Activated T-helper 17 cell treated with anti-CD3 and anti-CD28 coated beads, Interleukin-2, amount 50 U/mL, for 72 hours (primary cell): Measurements from ENCODE around the gene TMEM237. TPM values are rescaled to one million over a fixed set of nuclear protein-coding genes. Genes with fewer than 3 reads are reported as not detected.
A peak's percentile ranks its signal among the peaks of the same experiment; 100 is the strongest.
"Not testable (repeated sequence)": the region's sequence is repeated elsewhere in the genome, so short reads cannot be mapped to it uniquely, and the experiment has no call there.

Source experiments
- ATAC-seq: fragments of 150-1000 bp; cut with Tn5 transposase; replicated peaks from 2 replicates; pipeline ENCODE4 v1.10.0; 2021; ENCODE audit warnings: mild to moderate bottlenecking, moderate library complexity
- H3K27ac Mint-ChIP-seq: one replicate; pipeline ENCODE4 v1.8.0; 2022; ENCODE audit warnings: mixed read lengths
- H3K27me3 Mint-ChIP-seq: one replicate; pipeline ENCODE4 v1.8.0; 2022; ENCODE audit warnings: mixed read lengths
- H3K36me3 Mint-ChIP-seq: one replicate; pipeline ENCODE4 v1.8.0; 2022; ENCODE audit warnings: low read depth, mild to moderate bottlenecking, mixed read lengths
- H3K4me1 Mint-ChIP-seq: one replicate; pipeline ENCODE4 v1.8.0; 2022; ENCODE audit warnings: mixed read lengths
- H3K4me3 Mint-ChIP-seq: one replicate; pipeline ENCODE4 v1.8.0; 2022; ENCODE audit warnings: mild to moderate bottlenecking, mixed read lengths
- H3K9me3 Mint-ChIP-seq: one replicate; pipeline ENCODE4 v1.8.0; 2022; ENCODE audit warnings: mixed read lengths
- total RNA-seq, 2 donors: library from RNA; stranded (reverse); gene quantifications; one replicate each; pipeline ENCODE4 v1.2.3, GENCODE V29; 2022

The TMEM237 gene, protein sequence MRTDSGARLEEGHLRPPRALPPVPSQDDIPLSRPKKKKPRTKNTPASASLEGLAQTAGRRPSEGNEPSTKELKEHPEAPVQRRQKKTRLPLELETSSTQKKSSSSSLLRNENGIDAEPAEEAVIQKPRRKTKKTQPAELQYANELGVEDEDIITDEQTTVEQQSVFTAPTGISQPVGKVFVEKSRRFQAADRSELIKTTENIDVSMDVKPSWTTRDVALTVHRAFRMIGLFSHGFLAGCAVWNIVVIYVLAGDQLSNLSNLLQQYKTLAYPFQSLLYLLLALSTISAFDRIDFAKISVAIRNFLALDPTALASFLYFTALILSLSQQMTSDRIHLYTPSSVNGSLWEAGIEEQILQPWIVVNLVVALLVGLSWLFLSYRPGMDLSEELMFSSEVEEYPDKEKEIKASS
- total RNA-seq: 10 to 100 TPM; 11.8 to 22.0 TPM

DNA sequence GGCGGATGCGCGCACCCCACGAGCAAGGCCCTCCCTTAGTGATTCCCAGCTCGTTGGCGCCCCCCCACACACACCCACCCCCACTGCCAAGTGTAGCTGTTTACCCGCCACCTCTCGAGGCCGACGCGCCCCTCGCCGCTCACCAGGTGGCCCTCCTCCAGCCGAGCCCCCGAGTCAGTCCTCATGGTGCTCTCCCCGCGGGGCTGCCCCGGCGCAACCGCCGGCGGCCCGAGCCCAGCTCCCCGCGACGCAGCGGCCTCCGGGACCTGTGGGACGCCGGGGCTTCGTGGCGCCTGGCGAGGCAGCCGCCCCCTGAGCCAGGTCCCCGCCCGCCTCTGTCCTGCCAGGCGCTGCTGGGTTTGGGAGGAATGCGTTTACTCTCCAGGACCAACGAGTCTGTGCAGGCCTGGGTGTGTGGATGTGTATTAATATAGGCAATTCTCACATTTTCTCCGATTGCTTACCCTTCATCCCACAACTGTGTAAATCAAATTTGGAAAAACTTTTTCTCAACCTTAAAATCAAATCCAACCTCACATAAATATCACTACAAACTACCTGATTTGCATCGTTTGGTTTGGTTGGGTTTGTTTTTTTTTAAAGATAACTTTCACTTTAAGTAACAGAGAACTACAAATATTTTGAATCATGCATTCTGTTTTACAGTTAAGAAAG lies at the start of gene TMEM237:
Gene TMEM237, minus strand, starts transcription at position 288 of the 675 bp plus-strand sequence. Its CDS starts 103 bp downstream, at position 185.
- Mint-ChIP-seq H3K4me3 (peak within 1 kb of the TSS; percentile 91), H3K36me3 (peaks cover 6% of the 10 kb centered on the region), H3K27ac (peak within 1 kb of the TSS; percentile 93), H3K27me3 (no peaks in the 10 kb centered on the region), H3K9me3 (no peaks in the 10 kb centered on the region), H3K4me1 (peaks cover 10% of the 10 kb centered on the region)
- ATAC-seq: peak; percentile 51

GRCh38 chr2:201685156-201685555 lies 41.9 kb upstream of the TMEM237 start:
- Mint-ChIP-seq H3K4me1 (no peaks in the 10 kb centered on the region), H3K9me3 (no peaks in the 10 kb centered on the region), H3K27ac (no peak overlapping the region), H3K36me3 (no peaks in the 10 kb centered on the region), H3K27me3 (peaks cover 21% of the 10 kb centered on the region), H3K4me3 (no peak overlapping the region)
- no peak for ATAC-seq

DNA sequence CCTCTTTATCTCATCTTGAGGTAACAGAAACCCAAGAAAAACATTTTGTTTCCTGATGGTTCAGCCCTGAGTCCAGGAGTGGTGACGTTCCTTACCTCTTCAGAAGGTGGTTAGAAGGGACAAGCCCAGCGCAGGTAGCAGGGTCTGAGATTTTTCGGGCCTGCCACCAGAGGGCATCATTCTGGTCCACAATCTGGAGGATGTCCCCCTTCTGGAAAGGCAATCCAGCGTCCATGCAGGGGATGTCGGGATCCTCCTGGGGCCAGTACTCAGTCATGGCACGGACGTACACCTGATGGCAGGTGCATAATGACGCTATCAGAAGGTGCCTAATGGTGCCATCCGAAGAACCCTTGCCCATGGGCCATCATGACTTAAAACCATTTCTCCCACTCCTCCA lies 37.4 kb upstream of the TMEM237 start:
- H3K27ac Mint-ChIP-seq: no peak overlapping the region
- H3K4me1 Mint-ChIP-seq: no peaks in the 10 kb centered on the region
- no peak for ATAC-seq
- H3K27me3 Mint-ChIP-seq: peaks cover 12% of the 10 kb centered on the region
- no peaks in the 10 kb centered on the region for H3K36me3 Mint-ChIP-seq
- no peak overlapping the region for H3K4me3 Mint-ChIP-seq
- no peaks in the 10 kb centered on the region for H3K9me3 Mint-ChIP-seq

DNA sequence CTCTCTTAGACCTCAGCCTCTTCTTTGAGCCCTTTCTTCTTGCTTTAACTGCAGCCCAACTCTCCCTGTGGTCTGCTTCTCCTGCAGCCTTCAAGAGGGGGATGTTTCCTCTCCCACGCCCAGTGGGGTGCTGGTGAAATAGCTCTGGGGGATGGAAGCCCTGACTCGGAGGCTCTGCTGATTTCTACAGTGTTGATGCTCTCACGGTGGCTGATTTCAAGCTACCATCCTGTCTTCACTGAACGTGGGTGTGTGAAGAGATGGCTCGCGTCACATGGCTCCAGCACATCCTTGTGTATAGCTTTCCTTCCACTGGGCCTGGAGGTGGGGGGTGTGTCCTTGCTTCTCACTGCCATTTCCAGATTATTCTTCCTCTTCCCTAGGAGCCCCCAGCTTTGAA lies 35.1 kb upstream of the TMEM237 start:
- Mint-ChIP-seq H3K27me3 (peaks cover 12% of the 10 kb centered on the region), H3K4me3 (no peak overlapping the region)
- no peak for ATAC-seq

GRCh38 chr2:201675454-201675853 lies 32.2 kb upstream of the TMEM237 start:
- ATAC-seq: no peak
- H3K4me3 Mint-ChIP-seq: no peak overlapping the region
- H3K4me1 Mint-ChIP-seq: no peaks in the 10 kb centered on the region
- no peaks in the 10 kb centered on the region for H3K36me3 Mint-ChIP-seq
- H3K27me3 Mint-ChIP-seq: no peaks in the 10 kb centered on the region
- no peaks in the 10 kb centered on the region for H3K9me3 Mint-ChIP-seq
- no peak overlapping the region for H3K27ac Mint-ChIP-seq

More for the DNA sequence above, 35.1 kb upstream of the TMEM237 start:
- no peak overlapping the region for H3K27ac Mint-ChIP-seq
- no peaks in the 10 kb centered on the region for H3K4me1 Mint-ChIP-seq
- no peaks in the 10 kb centered on the region for H3K9me3 Mint-ChIP-seq
- H3K36me3 Mint-ChIP-seq: no peaks in the 10 kb centered on the region

GRCh38 chr2:201674794-201675193 lies 31.5 kb upstream of the TMEM237 start:
- Mint-ChIP-seq H3K27me3 (no peaks in the 10 kb centered on the region), H3K27ac (no peak overlapping the region), H3K4me1 (no peaks in the 10 kb centered on the region), H3K36me3 (no peaks in the 10 kb centered on the region), H3K9me3 (no peaks in the 10 kb centered on the region), H3K4me3 (no peak overlapping the region)
- ATAC-seq: no peak

- Mint-ChIP-seq H3K4me1 (no peaks in the 10 kb centered on the region), H3K9me3 (no peaks in the 10 kb centered on the region), H3K27ac (no peak overlapping the region), H3K36me3 (no peaks in the 10 kb centered on the region), H3K4me3 (no peak overlapping the region), H3K27me3 (no peaks in the 10 kb centered on the region)
- no peak for ATAC-seq
Observed at GRCh38 chr2:201674298-201674697, 31.0 kb upstream of the TMEM237 start.

DNA sequence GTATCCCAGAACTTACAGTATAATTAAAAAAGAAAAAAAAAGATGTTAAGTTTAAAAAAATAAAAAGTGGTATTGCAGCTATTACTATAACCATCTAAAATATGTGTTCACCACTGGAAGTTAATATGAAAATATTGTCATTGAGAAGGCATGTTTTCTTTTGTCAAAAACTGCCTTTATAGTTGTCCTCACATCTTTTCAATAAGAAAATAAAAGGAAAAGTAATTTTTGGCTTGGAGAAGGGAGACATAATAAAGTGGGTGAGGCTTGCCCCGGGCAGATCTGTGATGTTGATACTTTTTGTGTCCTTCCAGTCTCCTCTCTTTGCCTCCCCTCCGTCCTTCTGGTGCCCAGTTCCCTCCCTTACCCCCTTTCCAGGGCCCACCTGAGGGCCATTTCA lies 30.2 kb upstream of the TMEM237 start:
- H3K4me1 Mint-ChIP-seq: no peaks in the 10 kb centered on the region
- ATAC-seq: no peak
- no peaks in the 10 kb centered on the region for H3K9me3 Mint-ChIP-seq
- no peaks in the 10 kb centered on the region for H3K36me3 Mint-ChIP-seq
- no peaks in the 10 kb centered on the region for H3K27me3 Mint-ChIP-seq
- H3K27ac Mint-ChIP-seq: no peak overlapping the region
- H3K4me3 Mint-ChIP-seq: no peak overlapping the region

DNA sequence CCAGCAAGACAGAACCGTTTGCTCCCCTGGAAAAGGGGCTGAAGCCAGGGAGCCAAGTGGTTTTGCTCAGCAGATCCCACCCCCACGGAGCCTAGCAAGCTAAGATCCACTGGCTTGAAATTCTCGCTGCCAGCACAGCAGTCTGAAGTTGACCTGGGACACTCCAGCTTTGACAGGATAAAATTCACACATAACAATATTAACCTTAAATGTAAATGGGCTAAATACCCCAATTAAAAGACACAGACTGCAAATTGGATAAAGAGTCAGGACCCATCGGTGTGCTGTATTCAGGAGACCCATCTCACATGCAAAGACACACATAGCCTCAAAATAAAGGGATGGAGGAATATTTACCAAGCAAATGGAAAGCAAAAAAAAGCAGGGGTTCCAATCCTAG lies 27.9 kb upstream of the TMEM237 start:
- not testable (repeated sequence) for H3K36me3 Mint-ChIP-seq, H3K4me3 Mint-ChIP-seq, ATAC-seq, H3K4me1 Mint-ChIP-seq, H3K27me3 Mint-ChIP-seq, H3K27ac Mint-ChIP-seq, H3K9me3 Mint-ChIP-seq

- Mint-ChIP-seq H3K36me3 (no peaks in the 10 kb centered on the region), H3K9me3 (no peaks in the 10 kb centered on the region), H3K27ac (no peak overlapping the region), H3K27me3 (no peaks in the 10 kb centered on the region), H3K4me3 (no peak overlapping the region), H3K4me1 (no peaks in the 10 kb centered on the region)
- no peak for ATAC-seq
Observed at GRCh38 chr2:201669865-201670264, 26.6 kb upstream of the TMEM237 start.

GRCh38 chr2:201668402-201668910 lies 25.2 kb upstream of the TMEM237 start:
- no peak overlapping the region for H3K27ac Mint-ChIP-seq
- no peak for ATAC-seq

GRCh38 chr2:201664334-201664733 lies 21.0 kb upstream of the TMEM237 start:
- ATAC-seq: no peak
- H3K27ac Mint-ChIP-seq: no peak overlapping the region
- H3K36me3 Mint-ChIP-seq: no peaks in the 10 kb centered on the region
- H3K4me3 Mint-ChIP-seq: no peak overlapping the region
- no peaks in the 10 kb centered on the region for H3K4me1 Mint-ChIP-seq
- H3K27me3 Mint-ChIP-seq: no peaks in the 10 kb centered on the region
- no peaks in the 10 kb centered on the region for H3K9me3 Mint-ChIP-seq

More at GRCh38 chr2:201668402-201668910, 25.2 kb upstream of the TMEM237 start:
- H3K4me1 Mint-ChIP-seq: no peaks in the 10 kb centered on the region
- no peaks in the 10 kb centered on the region for H3K27me3 Mint-ChIP-seq
- no peaks in the 10 kb centered on the region for H3K36me3 Mint-ChIP-seq
- no peak overlapping the region for H3K4me3 Mint-ChIP-seq
- H3K9me3 Mint-ChIP-seq: no peaks in the 10 kb centered on the region

DNA sequence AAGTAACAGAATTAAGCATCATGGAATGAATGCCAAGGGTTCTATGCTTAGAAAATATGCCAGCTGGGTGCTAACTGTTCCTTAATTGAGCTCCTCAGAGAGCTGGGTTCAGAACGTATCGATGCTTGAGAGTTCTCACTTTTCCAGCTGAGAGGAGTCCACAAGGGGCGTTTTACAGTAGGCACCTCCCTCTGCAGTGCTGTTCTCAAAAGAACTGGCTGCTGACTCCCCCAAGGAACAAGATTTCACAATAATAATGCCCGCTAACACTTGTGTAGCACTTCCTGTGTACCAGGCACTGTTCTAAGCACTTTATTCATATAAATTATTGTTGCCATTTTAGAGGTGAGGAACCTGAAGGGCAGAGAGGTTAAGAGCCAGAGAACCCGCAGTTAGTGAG lies 18.1 kb upstream of the TMEM237 start:
- H3K27me3 Mint-ChIP-seq: peaks cover 13% of the 10 kb centered on the region
- no peak for ATAC-seq
- no peak overlapping the region for H3K4me3 Mint-ChIP-seq
- H3K9me3 Mint-ChIP-seq: no peaks in the 10 kb centered on the region
- no peaks in the 10 kb centered on the region for H3K36me3 Mint-ChIP-seq
- no peaks in the 10 kb centered on the region for H3K4me1 Mint-ChIP-seq
- H3K27ac Mint-ChIP-seq: no peak overlapping the region

DNA sequence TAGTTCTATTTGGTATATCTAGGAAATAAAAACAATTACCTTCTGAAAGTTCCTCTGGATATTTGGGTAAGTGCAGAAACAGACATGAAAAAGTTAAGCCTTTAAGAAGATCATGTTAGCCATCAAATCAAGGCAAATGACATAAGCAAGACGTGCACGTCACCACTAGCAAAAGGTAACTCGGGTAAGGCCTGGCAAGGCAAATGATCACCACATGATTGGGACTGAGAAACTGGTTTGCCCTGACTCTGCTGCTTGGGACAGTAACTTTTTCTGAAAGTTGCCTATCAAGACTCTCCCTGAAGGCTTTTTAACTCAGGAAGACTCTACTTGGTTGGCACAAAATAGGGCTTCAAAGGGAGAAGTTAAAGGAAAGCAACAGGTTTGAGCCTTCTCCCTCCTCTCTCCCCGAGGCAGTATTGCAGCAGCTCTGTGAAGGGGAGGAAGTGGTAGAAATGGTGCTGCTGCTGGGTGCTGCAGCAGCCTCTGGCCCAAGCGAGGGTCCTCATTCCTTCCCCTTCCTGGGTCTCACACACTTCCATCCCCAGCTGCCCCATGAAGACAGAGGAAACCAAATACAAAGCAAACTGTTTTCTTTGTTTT lies 17.1 kb upstream of the TMEM237 start:
- Mint-ChIP-seq H3K4me1 (no peaks in the 10 kb centered on the region), H3K36me3 (no peaks in the 10 kb centered on the region), H3K27ac (no peak overlapping the region), H3K9me3 (no peaks in the 10 kb centered on the region), H3K27me3 (peaks cover 14% of the 10 kb centered on the region), H3K4me3 (no peak overlapping the region)
- ATAC-seq: no peak

DNA sequence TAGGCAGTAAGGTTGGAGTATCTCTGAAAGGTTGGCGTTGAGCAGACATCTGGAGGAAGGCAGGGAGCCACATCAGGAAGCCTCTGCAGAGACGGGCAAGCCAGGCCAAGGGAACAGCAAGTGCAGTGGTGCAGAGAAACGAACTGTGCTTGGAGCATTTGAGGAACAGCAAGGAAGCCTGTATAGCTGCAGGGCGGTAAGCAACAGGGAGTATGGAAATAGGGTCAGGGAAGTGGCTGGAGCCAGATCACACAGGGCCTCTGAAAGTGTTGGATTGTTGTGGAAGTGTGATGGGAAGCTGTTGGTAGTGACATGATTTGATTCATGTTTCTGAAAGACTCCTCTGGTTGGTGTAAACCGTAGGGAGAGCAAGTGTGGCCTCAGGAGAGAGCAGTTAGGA lies 13.4 kb upstream of the TMEM237 start:
- H3K27me3 Mint-ChIP-seq: peaks cover 27% of the 10 kb centered on the region
- H3K4me1 Mint-ChIP-seq: no peaks in the 10 kb centered on the region
- ATAC-seq: no peak
- H3K27ac Mint-ChIP-seq: no peak overlapping the region
- H3K36me3 Mint-ChIP-seq: no peaks in the 10 kb centered on the region
- H3K9me3 Mint-ChIP-seq: no peaks in the 10 kb centered on the region
- H3K4me3 Mint-ChIP-seq: no peak overlapping the region
